GM12891 (cell line): ENCODE measurements around the gene RTL1.

Source experiments
- PAX5 ChIP-seq: IDR thresholded peaks from 2 replicates; pipeline ENCODE4 v1.6.1; 2011; ENCODE audit warnings: low read length, moderate library complexity, mild to moderate bottlenecking; ENCODE audit not compliant: insufficient read depth, severe bottlenecking
- POLR2A ChIP-seq: IDR thresholded peaks from 2 replicates; pipeline ENCODE4 v1.6.1; 2011; ENCODE audit warnings: low read depth, low read length, control low read depth
- POLR2AphosphoS5 ChIP-seq: IDR thresholded peaks from 2 replicates; pipeline ENCODE4 v1.6.1; 2011; ENCODE audit warnings: low read depth, low read length, control low read depth
- SPI1 ChIP-seq: IDR thresholded peaks from 2 replicates; pipeline ENCODE4 v1.6.1; 2011; ENCODE audit warnings: low read depth, low read length, control low read depth
- TAF1 ChIP-seq: IDR thresholded peaks from 2 replicates; pipeline ENCODE4 v1.6.1; 2011; ENCODE audit warnings: low read depth, low read length, control low read depth

GRCh38 chr14:100864960-100865681 lies 38.4 kb downstream of the RTL1 start:
- no peak for TF ChIP-seq POLR2A
- no peak for TF ChIP-seq TAF1
- no peak for TF ChIP-seq POLR2AphosphoS5
- TF ChIP-seq SPI1 = no peak
- no peak for TF ChIP-seq PAX5
